GM21367 (cell line): ENCODE measurements around the gene PAK1IP1.
"Not testable (repeated sequence)": the region's sequence is repeated elsewhere in the genome, so short reads cannot be mapped to it uniquely, and the experiment has no call there.

ENCODE experiments used
- ATAC-seq: cut with Tn5 transposase; IDR thresholded peaks from one replicate; pipeline ENCODE4 v1.9.1; 2021; ENCODE audit not compliant: unreplicated experiment

PAK1IP1 gene

GRCh38 chr6:10740061-10740460 lies 45.3 kb downstream of the PAK1IP1 start:
- no peak for ATAC-seq

GRCh38 chr6:10741643-10742042 lies 46.9 kb downstream of the PAK1IP1 start:
- not testable (repeated sequence) for ATAC-seq

- no peak for ATAC-seq
These were observed 47.5 kb downstream of the PAK1IP1 start for GRCh38 chr6:10742251-10742650.

DNA sequence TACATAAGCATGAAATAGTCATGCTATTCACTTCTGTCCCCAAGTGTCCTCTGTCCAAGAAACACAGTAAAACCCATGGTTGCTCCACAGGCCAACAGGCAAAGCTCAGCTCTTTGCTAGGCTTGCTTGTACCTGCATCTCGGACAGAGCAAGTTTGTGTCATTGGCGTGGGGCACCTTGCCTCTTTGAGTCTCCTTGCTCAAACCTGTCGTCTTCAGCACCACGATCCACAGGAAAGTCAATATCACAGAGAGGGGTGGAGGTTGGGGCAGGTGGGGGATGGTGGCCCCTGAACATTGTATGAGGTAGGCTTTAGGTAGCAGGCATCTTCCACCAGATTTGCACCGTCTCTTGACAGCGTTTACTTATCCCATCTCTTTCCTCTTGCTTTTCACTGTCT lies 48.7 kb downstream of the PAK1IP1 start:
- no peak for ATAC-seq

- no peak for ATAC-seq
These were observed 50.3 kb downstream of the PAK1IP1 start for GRCh38 chr6:10745116-10745515.

- no peak for ATAC-seq
These were observed 52.1 kb downstream of the PAK1IP1 start for GRCh38 chr6:10746915-10747250.

GRCh38 chr6:10747251-10747972 lies 52.6 kb downstream of the PAK1IP1 start, which contains the start of gene TMEM14B:
TMEM14B (plus strand) TSS chr6:10747805; CDS start chr6:10749246, 1,441 bp downstream.
- ATAC-seq, result peak; percentile 93

DNA sequence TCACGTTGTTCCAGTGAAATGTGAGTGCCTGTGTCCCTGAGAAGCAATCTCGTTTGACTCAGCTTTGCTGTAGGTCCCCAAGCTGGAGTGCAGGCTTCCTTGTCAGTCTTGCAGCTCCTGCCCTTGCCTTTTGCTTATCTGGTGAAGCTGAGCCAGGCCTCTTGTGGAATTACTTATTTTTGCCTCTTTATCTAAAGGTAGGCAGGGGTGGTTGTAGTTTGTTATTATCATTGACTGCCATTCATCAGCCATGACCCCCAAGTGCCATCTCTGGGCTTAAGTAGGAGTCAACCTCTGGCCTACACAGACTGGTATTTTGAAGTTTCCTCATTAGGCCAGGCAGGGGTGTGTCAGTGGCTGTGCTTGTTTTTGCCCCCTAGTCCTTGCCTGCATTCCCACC lies 55.0 kb downstream of the PAK1IP1 start:
- ATAC-seq, result no peak

GRCh38 chr6:10750568-10750967 lies 55.8 kb downstream of the PAK1IP1 start:
- ATAC-seq, result not testable (repeated sequence)

GRCh38 chr6:10751757-10752156 lies 57.0 kb downstream of the PAK1IP1 start:
- ATAC-seq, result not testable (repeated sequence)

GRCh38 chr6:10756085-10756484 lies 61.3 kb downstream of the PAK1IP1 start:
- no peak for ATAC-seq
